Measurements from ENCODE around the gene SEL1L3.

Gene SEL1L3

DNA sequence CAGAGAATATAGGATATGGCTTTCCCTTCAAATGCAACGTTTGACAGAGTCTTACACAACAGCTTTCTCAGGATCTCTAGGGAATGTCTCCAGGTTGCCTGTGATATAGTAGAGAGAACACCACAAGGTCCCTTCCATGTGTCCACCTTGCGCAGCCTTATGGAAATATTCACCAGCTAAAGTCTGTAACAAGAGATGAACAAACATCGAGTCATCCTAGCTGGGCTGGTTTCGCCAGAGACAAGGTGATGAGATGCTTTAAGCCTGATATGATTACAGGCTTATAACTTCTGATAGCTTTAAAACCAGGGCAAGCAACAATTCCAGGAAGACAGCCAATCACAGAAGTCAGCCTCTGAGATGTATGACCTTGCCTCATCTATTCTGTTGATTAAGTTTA, 83.8 kb downstream of the SEL1L3 start:
- ATAC-seq (ENCODE audit: insufficient read depth, low read depth), result no peak

DNA sequence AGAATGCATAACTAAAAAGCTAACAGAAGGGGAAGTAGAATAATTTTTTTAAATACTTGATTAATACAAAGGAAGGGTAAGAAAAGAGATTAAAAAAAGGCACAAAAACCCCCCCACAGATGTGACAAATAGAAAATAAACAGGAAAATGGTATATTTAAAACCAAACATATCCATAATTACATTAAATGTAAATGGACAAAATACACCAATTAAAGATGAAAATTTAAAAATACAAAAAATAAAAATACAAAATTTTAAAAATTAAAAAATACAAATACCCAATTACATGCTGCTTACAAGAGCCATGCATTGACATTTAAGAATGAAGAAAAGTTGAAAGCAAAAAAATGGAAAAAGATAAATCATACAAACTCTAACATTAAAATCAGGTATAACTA, 86.0 kb downstream of the SEL1L3 start:
- Histone ChIP-seq H3K9me3 (ENCODE audit: insufficient read depth, low read length, severe bottlenecking) (no peaks in the 10 kb centered on the region), H2AFZ (ENCODE audit: low read depth, low read length) (no peak overlapping the region), H3K79me2 (ENCODE audit: insufficient read depth, low read length) (no peaks in the 10 kb centered on the region), H3K4me1 (ENCODE audit: insufficient read depth, low read length) (no peaks in the 10 kb centered on the region), H3K9ac (ENCODE audit: low read depth, low read length) (no peak overlapping the region), H3K4me2 (ENCODE audit: insufficient read depth, low read length) (no peak overlapping the region), H3K27ac (ENCODE audit: low read length) (no peak overlapping the region), H3K4me3 (ENCODE audit: low read depth in 1 of 2, low read length in 2 of 2) (no peak overlapping the region), H3K36me3 (ENCODE audit: insufficient read depth, low read length) (no peaks in the 10 kb centered on the region), H4K20me1 (ENCODE audit: insufficient read depth, low read length) (no peaks in the 10 kb centered on the region), H3K27me3 (ENCODE audit: insufficient read depth, low read length, poor library complexity) (no peaks in the 10 kb centered on the region)
- ATAC-seq (ENCODE audit: insufficient read depth, low read depth) (no peak), DNase-seq (no peak)
- no peak for TF ChIP-seq EZH2 (IDR thresholded peaks at IDR 0.05; ENCODE audit: borderline replicate concordance, low read depth, low read length, severe bottlenecking)
- TF ChIP-seq, protein P1, sequence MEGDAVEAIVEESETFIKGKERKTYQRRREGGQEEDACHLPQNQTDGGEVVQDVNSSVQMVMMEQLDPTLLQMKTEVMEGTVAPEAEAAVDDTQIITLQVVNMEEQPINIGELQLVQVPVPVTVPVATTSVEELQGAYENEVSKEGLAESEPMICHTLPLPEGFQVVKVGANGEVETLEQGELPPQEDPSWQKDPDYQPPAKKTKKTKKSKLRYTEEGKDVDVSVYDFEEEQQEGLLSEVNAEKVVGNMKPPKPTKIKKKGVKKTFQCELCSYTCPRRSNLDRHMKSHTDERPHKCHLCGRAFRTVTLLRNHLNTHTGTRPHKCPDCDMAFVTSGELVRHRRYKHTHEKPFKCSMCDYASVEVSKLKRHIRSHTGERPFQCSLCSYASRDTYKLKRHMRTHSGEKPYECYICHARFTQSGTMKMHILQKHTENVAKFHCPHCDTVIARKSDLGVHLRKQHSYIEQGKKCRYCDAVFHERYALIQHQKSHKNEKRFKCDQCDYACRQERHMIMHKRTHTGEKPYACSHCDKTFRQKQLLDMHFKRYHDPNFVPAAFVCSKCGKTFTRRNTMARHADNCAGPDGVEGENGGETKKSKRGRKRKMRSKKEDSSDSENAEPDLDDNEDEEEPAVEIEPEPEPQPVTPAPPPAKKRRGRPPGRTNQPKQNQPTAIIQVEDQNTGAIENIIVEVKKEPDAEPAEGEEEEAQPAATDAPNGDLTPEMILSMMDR (IDR thresholded peaks at IDR 0.05; ENCODE audit: borderline replicate concordance, extremely low read depth, low read length, poor library complexity, severe bottlenecking), result no peak

More for the DNA sequence above, 83.8 kb downstream of the SEL1L3 start:
- no peak for DNase-seq
- no peak for TF ChIP-seq EZH2 (IDR thresholded peaks at IDR 0.05; ENCODE audit: borderline replicate concordance, low read depth, low read length, severe bottlenecking)
- TF ChIP-seq, protein P1 (IDR thresholded peaks at IDR 0.05; ENCODE audit: borderline replicate concordance, extremely low read depth, low read length, poor library complexity, severe bottlenecking), result no peak
- no peak overlapping the region for H2AFZ ChIP-seq (ENCODE audit: low read depth, low read length)
- no peaks in the 10 kb centered on the region for H3K4me1 ChIP-seq (ENCODE audit: insufficient read depth, low read length)
- no peak overlapping the region for H3K4me3 ChIP-seq (ENCODE audit: low read depth in 1 of 2, low read length in 2 of 2)
- no peak overlapping the region for H3K4me2 ChIP-seq (ENCODE audit: insufficient read depth, low read length)
- H3K9ac ChIP-seq (ENCODE audit: low read depth, low read length), result no peak overlapping the region
- H3K36me3 ChIP-seq (ENCODE audit: insufficient read depth, low read length), result no peaks in the 10 kb centered on the region
- no peaks in the 10 kb centered on the region for H3K79me2 ChIP-seq (ENCODE audit: insufficient read depth, low read length)
- H3K27ac ChIP-seq (ENCODE audit: low read length), result no peak overlapping the region
- peaks cover 3% of the 10 kb centered on the region for H3K27me3 ChIP-seq (ENCODE audit: insufficient read depth, low read length, poor library complexity)
- no peaks in the 10 kb centered on the region for H3K9me3 ChIP-seq (ENCODE audit: insufficient read depth, low read length, severe bottlenecking)
- no peaks in the 10 kb centered on the region for H4K20me1 ChIP-seq (ENCODE audit: insufficient read depth, low read length)

DNA sequence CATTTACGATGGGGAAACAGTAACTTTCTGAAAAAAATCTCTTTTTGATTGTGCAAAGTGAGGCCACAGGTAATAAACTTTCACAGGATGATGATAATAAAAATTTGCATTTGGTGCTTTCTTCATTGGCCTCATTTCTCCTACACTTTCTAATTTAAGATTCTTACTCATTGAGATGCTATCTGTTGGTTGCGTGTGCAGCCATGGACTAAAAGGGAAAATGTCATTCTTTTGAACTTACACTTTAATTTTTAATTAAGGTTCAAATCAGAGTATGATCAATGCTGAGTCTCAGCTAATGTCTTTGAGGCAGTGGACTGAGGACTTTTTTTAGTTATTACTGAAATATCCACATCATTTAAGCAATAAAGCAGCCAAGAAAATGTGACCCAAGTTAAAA, 87.6 kb downstream of the SEL1L3 start:
- DNase-seq (no peak), ATAC-seq (ENCODE audit: insufficient read depth, low read depth) (no peak)
- no peaks in the 10 kb centered on the region for H3K4me1 ChIP-seq (ENCODE audit: insufficient read depth, low read length)
- H3K79me2 ChIP-seq (ENCODE audit: insufficient read depth, low read length), result no peaks in the 10 kb centered on the region
- TF ChIP-seq, protein P1 (IDR thresholded peaks at IDR 0.05; ENCODE audit: borderline replicate concordance, extremely low read depth, low read length, poor library complexity, severe bottlenecking), result no peak
- no peaks in the 10 kb centered on the region for H3K27me3 ChIP-seq (ENCODE audit: insufficient read depth, low read length, poor library complexity)
- H4K20me1 ChIP-seq (ENCODE audit: insufficient read depth, low read length), result no peaks in the 10 kb centered on the region
- H3K9ac ChIP-seq (ENCODE audit: low read depth, low read length), result no peak overlapping the region
- no peaks in the 10 kb centered on the region for H3K9me3 ChIP-seq (ENCODE audit: insufficient read depth, low read length, severe bottlenecking)
- no peak overlapping the region for H3K27ac ChIP-seq (ENCODE audit: low read length)
- H3K4me2 ChIP-seq (ENCODE audit: insufficient read depth, low read length), result no peak overlapping the region
- H3K4me3 ChIP-seq (ENCODE audit: low read depth in 1 of 2, low read length in 2 of 2), result no peak overlapping the region
- no peak overlapping the region for H2AFZ ChIP-seq (ENCODE audit: low read depth, low read length)
- H3K36me3 ChIP-seq (ENCODE audit: insufficient read depth, low read length), result no peaks in the 10 kb centered on the region

DNA sequence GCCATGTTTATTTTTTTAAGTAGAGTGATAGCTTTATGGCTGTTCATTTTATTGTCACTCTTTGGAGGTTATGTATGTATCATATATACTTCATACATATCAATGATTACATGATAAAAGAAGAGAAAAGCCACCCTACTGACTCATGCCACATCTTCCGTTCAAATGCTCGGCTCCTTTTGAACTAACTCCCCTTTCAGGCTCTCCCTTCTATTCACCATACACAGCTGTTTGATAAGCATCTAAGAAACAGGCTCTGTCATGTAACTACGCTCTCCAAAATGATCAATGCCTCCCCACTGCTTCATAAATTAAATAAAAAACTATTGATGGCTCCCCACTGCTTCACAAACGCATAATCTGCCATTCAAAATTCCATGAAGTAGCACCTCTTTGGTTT, 89.4 kb downstream of the SEL1L3 start:
- Histone ChIP-seq H3K79me2 (ENCODE audit: insufficient read depth, low read length) (no peaks in the 10 kb centered on the region), H3K36me3 (ENCODE audit: insufficient read depth, low read length) (no peaks in the 10 kb centered on the region), H3K4me2 (ENCODE audit: insufficient read depth, low read length) (no peak overlapping the region), H3K4me1 (ENCODE audit: insufficient read depth, low read length) (no peaks in the 10 kb centered on the region), H4K20me1 (ENCODE audit: insufficient read depth, low read length) (no peaks in the 10 kb centered on the region), H3K9me3 (ENCODE audit: insufficient read depth, low read length, severe bottlenecking) (no peaks in the 10 kb centered on the region), H2AFZ (ENCODE audit: low read depth, low read length) (no peak overlapping the region), H3K27me3 (ENCODE audit: insufficient read depth, low read length, poor library complexity) (no peaks in the 10 kb centered on the region), H3K4me3 (ENCODE audit: low read depth in 1 of 2, low read length in 2 of 2) (no peak overlapping the region), H3K27ac (ENCODE audit: low read length) (no peak overlapping the region), H3K9ac (ENCODE audit: low read depth, low read length) (no peak overlapping the region)
- TF ChIP-seq, protein P1 (IDR thresholded peaks at IDR 0.05; ENCODE audit: borderline replicate concordance, extremely low read depth, low read length, poor library complexity, severe bottlenecking), result no peak
- no peak for TF ChIP-seq EZH2 (IDR thresholded peaks at IDR 0.05; ENCODE audit: borderline replicate concordance, low read depth, low read length, severe bottlenecking)
- DNase-seq, result no peak
- no peak for ATAC-seq (ENCODE audit: insufficient read depth, low read depth)
